UCSD-AML1 (cell line): ENCODE measurements around the gene RHCG.
A peak's percentile ranks its signal among the peaks of the same experiment; 100 is the strongest.

Experiments
- DNase-seq: peaks from one replicate; lab custom pipeline; 2025; ENCODE audit not compliant: unreplicated experiment; lab: John Stamatoyannopoulos, UW

RHCG gene

GRCh38 chr15:89496155-89497098 lies at the start of gene RHCG:
Gene RHCG (minus strand): TSS chr15:89496583. CDS start chr15:89496544, 39 bp downstream.
- peak; percentile 24 for DNase-seq

GRCh38 chr15:89543389-89543788 lies 47.0 kb upstream of the RHCG start:
- no peak for DNase-seq

- no peak for DNase-seq
Observed at GRCh38 chr15:89542369-89542768, 46.0 kb upstream of the RHCG start.

- no peak for DNase-seq
Observed at GRCh38 chr15:89539027-89539426, 42.6 kb upstream of the RHCG start.

GRCh38 chr15:89533861-89534544 lies 37.6 kb upstream of the RHCG start:
- DNase-seq: no peak

- DNase-seq: no peak
Observed at GRCh38 chr15:89531796-89532537, 35.6 kb upstream of the RHCG start.

GRCh38 chr15:89530976-89531375 lies 34.6 kb upstream of the RHCG start:
- no peak for DNase-seq

- DNase-seq: no peak
Observed at GRCh38 chr15:89528757-89529352, 32.5 kb upstream of the RHCG start.

GRCh38 chr15:89526601-89527441 lies 30.4 kb upstream of the RHCG start:
- no peak for DNase-seq

GRCh38 chr15:89526181-89526580 lies 29.8 kb upstream of the RHCG start:
- no peak for DNase-seq

GRCh38 chr15:89524184-89524583 lies 27.8 kb upstream of the RHCG start:
- no peak for DNase-seq

GRCh38 chr15:89523101-89523500 lies 26.7 kb upstream of the RHCG start:
- DNase-seq: no peak

GRCh38 chr15:89521605-89522004 lies 25.2 kb upstream of the RHCG start:
- no peak for DNase-seq

GRCh38 chr15:89515477-89515876 lies 19.1 kb upstream of the RHCG start:
- DNase-seq: no peak

- no peak for DNase-seq
Observed at GRCh38 chr15:89514596-89515406, 18.4 kb upstream of the RHCG start.

GRCh38 chr15:89514186-89514585 lies 17.8 kb upstream of the RHCG start:
- no peak for DNase-seq

GRCh38 chr15:89513284-89513683 lies 16.9 kb upstream of the RHCG start:
- DNase-seq: no peak

- DNase-seq: no peak
Observed at GRCh38 chr15:89512631-89513030, 16.2 kb upstream of the RHCG start.

GRCh38 chr15:89506026-89506686 lies 9.8 kb upstream of the RHCG start:
- no peak for DNase-seq
